Vagina (tissue), 2 donors: Measurements from ENCODE around the gene ABT1.

Source experiments
- POLR2A ChIP-seq, 2 donors: fragments of 450-650 bp; IDR thresholded peaks; one replicate each; pipeline ENCODE4 v1.6.1; 2017; ENCODE audit warnings: antibody characterized with exemption in 2 of 2, mild to moderate bottlenecking in 2 of 2, moderate library complexity in 2 of 2
- POLR2AphosphoS5 ChIP-seq, 2 donors: sonication (generic); formaldehyde crosslinking; IDR thresholded peaks; one replicate each; pipeline ENCODE4 v1.9.0; 2017; ENCODE audit warnings: antibody characterized with exemption in 2 of 2, mild to moderate bottlenecking in 2 of 2, low read depth in 1 of 2; ENCODE audit not compliant: insufficient read depth in 1 of 2
- TF ChIP-seq, protein P1 (sequence below), 3 experiments: fragments of 450-650 bp in 2 of 3; fragments of 200-600 bp in 1 of 3; sonication (generic) in 1 of 3; IDR thresholded peaks; one replicate each; pipeline ENCODE4 v1.5.1; 2017 to 2019; ENCODE audit warnings: antibody characterized with exemption in 3 of 3, mild to moderate bottlenecking in 2 of 3, moderate library complexity in 2 of 3

DNA sequence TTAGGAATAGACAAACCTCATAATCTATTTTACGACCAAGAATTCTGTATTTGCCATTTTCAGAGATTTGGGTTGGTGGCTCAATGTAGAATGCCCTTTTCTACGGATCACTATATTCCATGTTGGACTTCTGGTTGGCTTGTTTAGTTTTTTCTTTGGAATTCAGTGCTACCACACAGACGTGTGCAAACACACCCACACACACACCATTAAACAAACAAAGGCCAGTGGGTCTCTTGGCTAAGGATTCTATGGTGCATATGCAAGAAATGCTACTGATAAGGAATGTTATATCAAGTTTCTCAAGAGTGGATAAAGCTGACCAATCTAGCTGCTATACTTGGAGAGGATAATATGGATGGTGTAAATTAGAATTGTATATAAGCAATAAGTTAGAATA lies 8.0 kb downstream of the ABT1 start:
- TF ChIP-seq POLR2AphosphoS5 (IDR thresholded peaks at IDR 0.05; ENCODE audit: insufficient read depth in 1 of 2, low read depth in 1 of 2) (no peak), POLR2A (IDR thresholded peaks at IDR 0.05) (no peak)
- TF ChIP-seq, protein P1, sequence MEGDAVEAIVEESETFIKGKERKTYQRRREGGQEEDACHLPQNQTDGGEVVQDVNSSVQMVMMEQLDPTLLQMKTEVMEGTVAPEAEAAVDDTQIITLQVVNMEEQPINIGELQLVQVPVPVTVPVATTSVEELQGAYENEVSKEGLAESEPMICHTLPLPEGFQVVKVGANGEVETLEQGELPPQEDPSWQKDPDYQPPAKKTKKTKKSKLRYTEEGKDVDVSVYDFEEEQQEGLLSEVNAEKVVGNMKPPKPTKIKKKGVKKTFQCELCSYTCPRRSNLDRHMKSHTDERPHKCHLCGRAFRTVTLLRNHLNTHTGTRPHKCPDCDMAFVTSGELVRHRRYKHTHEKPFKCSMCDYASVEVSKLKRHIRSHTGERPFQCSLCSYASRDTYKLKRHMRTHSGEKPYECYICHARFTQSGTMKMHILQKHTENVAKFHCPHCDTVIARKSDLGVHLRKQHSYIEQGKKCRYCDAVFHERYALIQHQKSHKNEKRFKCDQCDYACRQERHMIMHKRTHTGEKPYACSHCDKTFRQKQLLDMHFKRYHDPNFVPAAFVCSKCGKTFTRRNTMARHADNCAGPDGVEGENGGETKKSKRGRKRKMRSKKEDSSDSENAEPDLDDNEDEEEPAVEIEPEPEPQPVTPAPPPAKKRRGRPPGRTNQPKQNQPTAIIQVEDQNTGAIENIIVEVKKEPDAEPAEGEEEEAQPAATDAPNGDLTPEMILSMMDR (IDR thresholded peaks at IDR 0.05), result no peak
